Large intestine (tissue), 3 donors: ENCODE results near the gene PRDM4. TPM values are rescaled to one million over a fixed set of nuclear protein-coding genes. Genes with fewer than 3 reads are reported as not detected.

Experiments used
- DNase-seq, 2 donors: peaks; one replicate each; pipeline versions ENCODE4 v3.0.0 to v3.0.0-alpha.2; 2013
- H3K27ac ChIP-seq: one replicate; pipeline ENCODE4 v1.5.1; 2013; ENCODE audit warnings: low read length
- H3K27me3 ChIP-seq: 2 replicates; pipeline ENCODE4 v1.6.1; 2013; ENCODE audit warnings: low read length; ENCODE audit not compliant: control insufficient read depth, insufficient read depth
- H3K36me3 ChIP-seq: 2 replicates; pipeline ENCODE4 v1.6.1; 2013; ENCODE audit warnings: low read length; ENCODE audit not compliant: control insufficient read depth, insufficient read depth
- H3K4me1 ChIP-seq: one replicate; pipeline ENCODE4 v1.6.1; 2013; ENCODE audit warnings: low read length; ENCODE audit not compliant: control insufficient read depth, insufficient read depth
- H3K4me3 ChIP-seq: one replicate; pipeline ENCODE4 v1.5.1; 2013; ENCODE audit warnings: low read length
- H3K9me3 ChIP-seq: one replicate; pipeline ENCODE4 v1.6.1; 2013; ENCODE audit warnings: mild to moderate bottlenecking, low read depth, low read length, moderate library complexity; ENCODE audit not compliant: control insufficient read depth
- WGBS: methylation state at CpG from one replicate; pipeline ENCODE4 v1.1.5; 2013; ENCODE audit warnings: low lambda C conversion rate; ENCODE audit not compliant: insufficient coverage; 5-methylcytosine and 5-hydroxymethylcytosine counted together
- polyA plus RNA-seq: library from polyadenylated mRNA; unstranded; fragments of 120-200 nt; gene quantifications from one replicate; pipeline ENCODE4 v1.2.1, GENCODE V29; 2013

Gene PRDM4
- polyA plus RNA-seq, 1 donor = 29.8 TPM

- H3K4me3 ChIP-seq = no peak within 1 kb of the TSS
- H3K9me3 ChIP-seq = no peaks in the 10 kb centered on the region
- H3K36me3 ChIP-seq = no peaks in the 10 kb centered on the region
- WGBS = no CpG with 5 or more reads among the region's 13 CpGs
- peaks cover 47% of the 10 kb centered on the region for H3K27me3 ChIP-seq
- H3K4me1 ChIP-seq = no peaks in the 10 kb centered on the region
- DNase-seq = no peak
- H3K27ac ChIP-seq = no peak within 1 kb of the TSS
These were observed 13.6 kb upstream of the PRDM4 start, which contains the start of gene ASCL4 for GRCh38 chr12:107774349-107775029. ASCL4 (plus strand) TSS chr12:107774704; CDS start chr12:107775219, 515 bp downstream.

- Histone ChIP-seq H3K9me3 (no peaks in the 10 kb centered on the region), H3K4me3 (no peak overlapping the region), H3K27me3 (peaks cover 25% of the 10 kb centered on the region), H3K4me1 (no peaks in the 10 kb centered on the region), H3K36me3 (no peaks in the 10 kb centered on the region), H3K27ac (no peak overlapping the region)
- WGBS = 87% methylated on average over 2 of the region's 5 CpGs
- DNase-seq = no peak
These were observed 6.5 kb upstream of the PRDM4 start for GRCh38 chr12:107767466-107767865.

GRCh38 chr12:107765316-107765715 is 4.4 kb upstream of the PRDM4 start:
- Histone ChIP-seq H3K9me3 (no peaks in the 10 kb centered on the region), H3K4me3 (no peak overlapping the region), H3K36me3 (no peaks in the 10 kb centered on the region), H3K27me3 (peaks cover 20% of the 10 kb centered on the region), H3K27ac (no peak overlapping the region), H3K4me1 (peaks cover 6% of the 10 kb centered on the region)
- no CpG with 5 or more reads among the region's 1 CpG for WGBS
- no peak for DNase-seq

- no CpG with 5 or more reads among the region's 4 CpGs for WGBS
- Histone ChIP-seq H3K9me3 (no peaks in the 10 kb centered on the region), H3K4me3 (no peak overlapping the region), H3K27me3 (peaks cover 20% of the 10 kb centered on the region), H3K36me3 (no peaks in the 10 kb centered on the region), H3K4me1 (peaks cover 6% of the 10 kb centered on the region), H3K27ac (no peak overlapping the region)
- no peak for DNase-seq
These were observed 3.7 kb upstream of the PRDM4 start for GRCh38 chr12:107764626-107765025.

- 100% methylated on average over 1 of the region's 1 CpG for WGBS
- Histone ChIP-seq H3K4me1 (peaks cover 12% of the 10 kb centered on the region), H3K27me3 (peaks cover 17% of the 10 kb centered on the region)
These were observed 1.9 kb upstream of the PRDM4 start for GRCh38 chr12:107762874-107763273.

GRCh38 chr12:107761502-107761904 is 566 bp upstream of the PRDM4 start:
- peak in 1 of 2 donors; percentile 17 for DNase-seq
- peak overlapping the region; percentile 60 for H3K27ac ChIP-seq
- WGBS = no CpG with 5 or more reads among the region's 12 CpGs
- peaks cover 9% of the 10 kb centered on the region for H3K27me3 ChIP-seq
- H3K4me1 ChIP-seq = peaks cover 12% of the 10 kb centered on the region
- peaks cover 12% of the 10 kb centered on the region for H3K36me3 ChIP-seq
- no peaks in the 10 kb centered on the region for H3K9me3 ChIP-seq
- H3K4me3 ChIP-seq = peak overlapping the region; percentile 81

More at GRCh38 chr12:107762874-107763273, 1.9 kb upstream of the PRDM4 start:
- H3K4me3 ChIP-seq = no peak overlapping the region
- DNase-seq = no peak
- H3K36me3 ChIP-seq = peaks cover 7% of the 10 kb centered on the region
- H3K27ac ChIP-seq = no peak overlapping the region
- no peaks in the 10 kb centered on the region for H3K9me3 ChIP-seq

- peaks cover 6% of the 10 kb centered on the region for H3K27me3 ChIP-seq
- DNase-seq = peak; percentile 26 to 68
- peak overlapping the region; percentile 98 for H3K4me3 ChIP-seq
- WGBS = no CpG with 5 or more reads among the region's 30 CpGs
- peaks cover 12% of the 10 kb centered on the region for H3K4me1 ChIP-seq
- H3K9me3 ChIP-seq = no peaks in the 10 kb centered on the region
- peak overlapping the region; percentile 91 for H3K27ac ChIP-seq
- peaks cover 22% of the 10 kb centered on the region for H3K36me3 ChIP-seq
These were observed 629 bp downstream of the PRDM4 start for GRCh38 chr12:107760207-107760808.

GRCh38 chr12:107759410-107759809 is 1.5 kb downstream of the PRDM4 start:
- peak; percentile 87 to 95 for DNase-seq
- Histone ChIP-seq H3K9me3 (no peaks in the 10 kb centered on the region), H3K4me3 (peak overlapping the region; percentile 98), H3K27ac (peak overlapping the region; percentile 91), H3K27me3 (peaks cover 2% of the 10 kb centered on the region), H3K36me3 (peaks cover 28% of the 10 kb centered on the region), H3K4me1 (peaks cover 12% of the 10 kb centered on the region)
- WGBS = 17% methylated on average over 2 of the region's 3 CpGs

GRCh38 chr12:107749083-107749482 is 11.9 kb downstream of the PRDM4 start:
- Histone ChIP-seq H3K27ac (no peak overlapping the region), H3K36me3 (peaks cover 65% of the 10 kb centered on the region), H3K9me3 (no peaks in the 10 kb centered on the region), H3K27me3 (no peaks in the 10 kb centered on the region), H3K4me3 (no peak overlapping the region), H3K4me1 (no peaks in the 10 kb centered on the region)
- WGBS = 100% methylated on average over 1 of the region's 1 CpG
- DNase-seq = no peak

GRCh38 chr12:107748472-107748871 is 12.5 kb downstream of the PRDM4 start:
- DNase-seq = no peak
- Histone ChIP-seq H3K4me3 (no peak overlapping the region), H3K9me3 (no peaks in the 10 kb centered on the region), H3K36me3 (peaks cover 67% of the 10 kb centered on the region), H3K27ac (no peak overlapping the region), H3K4me1 (no peaks in the 10 kb centered on the region), H3K27me3 (no peaks in the 10 kb centered on the region)
- 92% methylated on average over 4 of the region's 6 CpGs for WGBS
